WTC11 (cell line): ENCODE data around the gene CXCR5. TPM values are rescaled to one million over a fixed set of nuclear protein-coding genes. Genes with fewer than 3 reads are reported as not detected.

ENCODE experiments used
- ATAC-seq: fragments of 200-7000 bp; cut with Tn5 transposase; 2 replicates; pipeline ENCODE4 v1.10.0; 2021; ENCODE audit warnings: mild to moderate bottlenecking, moderate library complexity
- CTCF ChIA-PET: fragments of 300-600 bp; sonication (Branson Sonifier 250); formaldehyde crosslinking; loops from one replicate; lab custom pipeline; 2021; ENCODE audit warnings: antibody characterized with exemption; lab: Charles Lee
- POLR2A ChIA-PET: fragments of 350-600 bp; sonication (Branson Sonifier 250); formaldehyde crosslinking; loops from one replicate; lab custom pipeline; 2021; ENCODE audit warnings: antibody characterized with exemption; lab: Charles Lee
- DNase-seq: peaks from one replicate; pipeline ENCODE4 v3.0.0; 2021; ENCODE audit warnings: low spot score
- H3K27ac Mint-ChIP-seq: 2 replicates; pipeline ENCODE4 v1.8.0; 2021; ENCODE audit warnings: mixed read lengths
- H3K27me3 Mint-ChIP-seq: 2 replicates; pipeline ENCODE4 v1.8.0; 2021; ENCODE audit warnings: low read depth, mild to moderate bottlenecking, moderate library complexity, mixed read lengths
- H3K36me3 Mint-ChIP-seq: 2 replicates; pipeline ENCODE4 v1.8.0; 2021; ENCODE audit warnings: mixed read lengths
- H3K4me1 Mint-ChIP-seq: 2 replicates; pipeline ENCODE4 v1.8.0; 2022; ENCODE audit warnings: mixed read lengths
- H3K4me3 Mint-ChIP-seq: 2 replicates; pipeline ENCODE4 v1.8.0; 2021; ENCODE audit warnings: mild to moderate bottlenecking, moderate library complexity, mixed read lengths
- H3K9me3 Mint-ChIP-seq: 2 replicates; pipeline ENCODE4 v1.8.0; 2021; ENCODE audit warnings: mixed read lengths
- AR ChIP-seq: fragments of 250-450 bp; sonication (Bioruptor Pico); IDR thresholded peaks from 2 replicates; pipeline ENCODE4 v1.9.0; 2021; ENCODE audit warnings: mild to moderate bottlenecking
- CDX4 ChIP-seq: fragments of 250-450 bp; sonication (Bioruptor Pico); IDR thresholded peaks from 2 replicates; pipeline ENCODE4 v1.9.0; 2021; ENCODE audit warnings: moderate library complexity, mild to moderate bottlenecking, inconsistent platforms, borderline replicate concordance
- CREM ChIP-seq: sonication (generic); formaldehyde crosslinking; IDR thresholded peaks from 2 replicates; pipeline ENCODE4 v1.8.1; 2022; ENCODE audit warnings: mild to moderate bottlenecking, missing genetic modification reagents, moderate library complexity
- E2F1 ChIP-seq: sonication (generic); formaldehyde crosslinking; IDR thresholded peaks from 2 replicates; pipeline ENCODE4 v1.8.0; 2022; ENCODE audit warnings: mild to moderate bottlenecking, missing genetic modification reagents
- FOXK1 ChIP-seq: sonication (generic); formaldehyde crosslinking; IDR thresholded peaks from 2 replicates; pipeline ENCODE4 v1.8.0; 2022; ENCODE audit warnings: mild to moderate bottlenecking, moderate library complexity, missing genetic modification reagents
- JAZF1 ChIP-seq: fragments of 250-450 bp; sonication (Bioruptor Pico); IDR thresholded peaks from 2 replicates; pipeline ENCODE4 v1.9.0; 2021; ENCODE audit warnings: moderate library complexity, mild to moderate bottlenecking, inconsistent platforms
- MXD4 ChIP-seq: fragments of 250-450 bp; sonication (Bioruptor Pico); IDR thresholded peaks from 2 replicates; pipeline ENCODE4 v1.8.0; 2021; ENCODE audit warnings: mild to moderate bottlenecking, moderate library complexity, borderline replicate concordance
- NFE2L1 ChIP-seq: sonication (generic); formaldehyde crosslinking; IDR thresholded peaks from 2 replicates; pipeline ENCODE4 v1.8.1; 2023; ENCODE audit warnings: missing genetic modification reagents
- NR1H2 ChIP-seq: sonication (generic); formaldehyde crosslinking; IDR thresholded peaks from 2 replicates; pipeline ENCODE4 v1.9.0; 2021; ENCODE audit warnings: mild to moderate bottlenecking, moderate library complexity, missing genetic modification reagents
- PREB ChIP-seq: sonication (generic); formaldehyde crosslinking; IDR thresholded peaks from 2 replicates; pipeline ENCODE4 v1.8.1; 2022; ENCODE audit warnings: mild to moderate bottlenecking, missing genetic modification reagents, moderate library complexity, borderline replicate concordance
- SMAD3 ChIP-seq: sonication (generic); formaldehyde crosslinking; IDR thresholded peaks from 2 replicates; pipeline ENCODE4 v1.8.0; 2022; ENCODE audit warnings: missing genetic modification reagents, mild to moderate bottlenecking, borderline replicate concordance
- SMAD4 ChIP-seq: sonication (generic); formaldehyde crosslinking; IDR thresholded peaks from 2 replicates; pipeline ENCODE4 v1.8.0; 2022; ENCODE audit warnings: mild to moderate bottlenecking, missing genetic modification reagents
- STAT6 ChIP-seq: sonication (generic); formaldehyde crosslinking; conservative IDR thresholded peaks from 2 replicates; pipeline ENCODE4 v1.8.1; 2023; ENCODE audit warnings: mild to moderate bottlenecking, low read depth, missing genetic modification reagents, moderate library complexity
- ZNF138 ChIP-seq: sonication (generic); formaldehyde crosslinking; conservative IDR thresholded peaks from 2 replicates; pipeline ENCODE4 v1.8.1; 2022; ENCODE audit warnings: mild to moderate bottlenecking, moderate library complexity, missing genetic modification reagents
- ZNF219 ChIP-seq: sonication (generic); formaldehyde crosslinking; IDR thresholded peaks from 2 replicates; pipeline ENCODE4 v1.8.0; 2023; ENCODE audit warnings: missing genetic modification reagents, mild to moderate bottlenecking, borderline replicate concordance
- ZNF317 ChIP-seq: sonication (generic); formaldehyde crosslinking; IDR thresholded peaks from 2 replicates; pipeline ENCODE4 v1.8.1; 2023; ENCODE audit warnings: low read depth, mild to moderate bottlenecking, moderate library complexity, missing genetic modification reagents, borderline replicate concordance
- ZNF532 ChIP-seq: fragments of 250-450 bp; sonication (Bioruptor Pico); IDR thresholded peaks from 2 replicates; pipeline ENCODE4 v1.9.0; 2021; ENCODE audit warnings: mild to moderate bottlenecking, borderline replicate concordance
- total RNA-seq: library from RNA; stranded (reverse); gene quantifications from 3 replicates; pipeline ENCODE4 v1.2.3, GENCODE V29; 2021

CXCR5 gene
- total RNA-seq, 1 experiment from 2014 or later, result 0.07 TPM

GRCh38 chr11:118884875-118885274 is 1.2 kb downstream of the CXCR5 start (continued):
- no peak for TF ChIP-seq CDX4 (CRISPR knock-in tag)
- TF ChIP-seq, all 79 proteins: peak for 0

- H3K27me3 Mint-ChIP-seq, result peaks cover 8% of the 10 kb centered on the region; the same call in 1 of the 2 replicates
- ChIA-PET POLR2A (no interaction called here), CTCF (no interaction called here)
- no peaks in the 10 kb centered on the region for H3K36me3 Mint-ChIP-seq
- TF ChIP-seq SMAD4 (no peak), E2F1 (CRISPR knock-in tag) (no peak), ZNF219 (CRISPR knock-in tag) (no peak), STAT6 (CRISPR knock-in tag) (no peak)
- DNase-seq (no peak), ATAC-seq (no peak)
- H3K9me3 Mint-ChIP-seq, result no peaks in the 10 kb centered on the region
- no peak overlapping the region for H3K4me3 Mint-ChIP-seq
- no peak overlapping the region for H3K27ac Mint-ChIP-seq
- H3K4me1 Mint-ChIP-seq, result peaks cover 20% of the 10 kb centered on the region
Measured at GRCh38 chr11:118885319-118885718, 1.6 kb downstream of the CXCR5 start.

- Mint-ChIP-seq H3K27ac (no peak overlapping the region), H3K4me1 (peaks cover 20% of the 10 kb centered on the region), H3K36me3 (no peaks in the 10 kb centered on the region), H3K9me3 (no peaks in the 10 kb centered on the region), H3K27me3 (peaks cover 8% of the 10 kb centered on the region; the same call in 1 of the 2 replicates), H3K4me3 (no peak overlapping the region)
- CTCF ChIA-PET, result interaction anchor here (0.7 kb wide), 1 partner anchor 247 kb away, joined by 3 read pairs; no protein-coding TSS in a partner anchor
- DNase-seq, result no peak
- POLR2A ChIA-PET, result interaction anchor here (0.7 kb wide), 1 partner anchor 57 kb away, joined by 3 read pairs; no protein-coding TSS in a partner anchor
- no peak for ATAC-seq
- TF ChIP-seq MXD4 (CRISPR knock-in tag) (no peak), NFE2L1 (CRISPR knock-in tag) (no peak), E2F1 (CRISPR knock-in tag) (no peak), FOXK1 (CRISPR knock-in tag) (no peak), ZNF532 (no peak), NR1H2 (CRISPR knock-in tag) (no peak), AR (no peak), ZNF138 (no peak), PREB (no peak), SMAD3 (CRISPR knock-in tag) (no peak), ZNF317 (CRISPR knock-in tag) (no peak), JAZF1 (CRISPR knock-in tag) (no peak), CREM (no peak)
Measured at GRCh38 chr11:118885831-118886565, 2.3 kb downstream of the CXCR5 start.
